ENCODE results near the gene STK26.

GRCh38 chrX:131988236-131988635, 34.9 kb upstream of the STK26 start:
- no peak for TF ChIP-seq CTCF (IDR thresholded peaks at IDR 0.05; ENCODE audit: low read depth, low read length)
- TF ChIP-seq MAX (IDR thresholded peaks at IDR 0.05; ENCODE audit: low read depth, low read length): no peak
